Measurements from ENCODE around the gene NIF3L1.

DNA sequence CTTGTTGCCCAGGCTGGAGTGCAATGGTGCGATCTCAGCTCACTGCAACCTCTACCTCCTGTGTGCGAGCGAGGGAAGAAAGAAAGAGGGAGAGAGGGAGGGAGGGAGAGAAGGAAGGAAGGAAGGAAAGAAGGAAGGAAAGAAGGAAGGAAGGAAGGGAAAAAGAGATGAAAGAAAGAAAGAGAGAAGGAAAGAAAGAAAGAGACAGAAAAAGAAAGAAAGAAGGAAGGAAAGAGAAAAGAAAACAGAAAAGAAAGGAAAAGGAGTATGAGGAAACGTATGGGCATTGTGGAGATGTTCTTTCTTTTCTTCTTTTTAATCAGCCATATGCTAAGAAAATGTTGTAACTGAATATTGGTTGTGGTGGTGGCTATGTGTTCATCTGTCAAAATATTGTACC lies 41.2 kb upstream of the NIF3L1 start:
- TF ChIP-seq GATA2 (IDR thresholded peaks at IDR 0.05; ENCODE audit: low read depth, low read length), result no peak
- no peak for TF ChIP-seq GATA3 (IDR thresholded peaks at IDR 0.05; ENCODE audit: low read depth, low read length)
